ENCODE results near the gene NBPF14. TPM values are rescaled to one million over a fixed set of nuclear protein-coding genes. Genes with fewer than 3 reads are reported as not detected.
"Not testable (repeated sequence)": the region's sequence is repeated elsewhere in the genome, so short reads cannot be mapped to it uniquely, and the experiment has no call there.

NBPF14 gene
- total RNA-seq, 1 donor from 2014 or later: 36.2 TPM

DNA sequence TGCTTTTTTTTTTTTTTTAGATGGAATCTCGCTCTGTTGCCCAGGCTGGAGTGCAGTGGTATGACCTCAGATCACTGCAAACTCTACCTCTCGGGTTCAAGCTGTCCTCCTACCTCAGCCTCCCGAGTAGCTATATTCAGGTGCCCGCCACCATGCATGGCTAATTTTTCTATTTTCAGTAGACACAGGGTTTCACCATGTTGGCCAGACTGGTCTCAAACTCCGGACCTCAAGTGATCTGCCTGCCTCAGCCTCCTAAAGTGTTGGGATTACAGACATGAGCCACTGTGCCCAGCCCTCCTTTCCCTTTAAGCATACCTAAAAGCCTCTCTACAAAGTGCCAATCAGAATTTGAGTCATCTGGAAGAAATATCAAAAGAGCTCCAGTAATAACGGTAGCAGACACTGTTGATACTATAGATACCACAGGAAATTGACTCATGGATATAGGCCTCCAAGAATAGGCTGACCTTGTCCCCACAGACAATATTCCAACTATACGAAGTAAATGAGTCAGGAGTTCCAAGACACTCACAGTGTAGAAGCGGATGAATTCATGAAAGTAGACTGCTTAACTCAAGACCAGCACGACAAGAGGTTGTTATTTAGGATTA lies 83.1 kb downstream of the NBPF14 start:
- not testable (repeated sequence) for H3K27me3 Mint-ChIP-seq (ENCODE audit: low read depth); H3K4me3 Mint-ChIP-seq; H3K27ac Mint-ChIP-seq; H3K9me3 Mint-ChIP-seq; H3K4me1 Mint-ChIP-seq; H3K36me3 Mint-ChIP-seq; DNase-seq (ENCODE audit: low spot score in 2 of 2, unreplicated experiment in 2 of 2)

DNA sequence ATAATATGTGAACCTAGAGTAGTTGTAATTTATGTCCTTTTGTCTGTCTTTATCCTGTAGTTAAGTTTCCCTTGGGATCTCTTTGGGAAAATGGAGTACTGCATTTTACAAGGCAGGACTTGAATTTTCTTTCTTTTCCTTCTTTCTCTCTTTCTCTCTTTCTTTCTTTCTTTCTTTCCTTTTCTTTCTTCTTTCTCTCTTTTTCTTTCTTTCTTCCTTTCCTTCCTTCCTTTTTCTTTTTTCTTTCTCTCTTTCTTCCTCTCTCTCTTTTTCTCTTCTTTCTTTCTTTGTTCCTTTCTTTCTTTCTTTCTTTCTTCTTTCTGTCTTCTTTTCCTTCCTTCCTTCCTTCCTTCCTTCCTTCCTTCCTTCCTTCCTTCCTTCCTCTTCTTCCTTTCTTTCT lies 101.9 kb downstream of the NBPF14 start:
- not testable (repeated sequence) for DNase-seq (ENCODE audit: low spot score in 2 of 2, unreplicated experiment in 2 of 2); H3K4me3 Mint-ChIP-seq; H3K4me1 Mint-ChIP-seq; H3K27me3 Mint-ChIP-seq (ENCODE audit: low read depth); H3K36me3 Mint-ChIP-seq; H3K27ac Mint-ChIP-seq; H3K9me3 Mint-ChIP-seq

DNA sequence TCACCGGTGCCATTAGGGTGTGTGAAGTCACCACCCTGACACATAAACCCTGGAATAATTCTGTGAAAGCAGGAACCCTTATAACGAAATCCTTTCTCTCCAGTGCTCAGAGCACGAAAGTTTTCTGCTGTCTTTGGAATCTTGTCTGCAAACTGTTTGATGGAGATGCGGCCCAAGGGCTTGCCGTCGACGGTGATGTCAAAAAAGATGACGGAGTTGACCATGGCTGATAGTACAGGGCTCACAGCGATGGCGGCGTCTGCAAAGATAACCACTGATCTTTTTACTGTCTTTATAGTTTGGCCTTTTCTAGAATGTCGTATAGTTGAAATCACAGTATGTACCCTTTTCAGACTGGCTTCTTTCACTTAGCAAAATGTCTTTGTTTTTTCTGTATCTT lies 112.8 kb downstream of the NBPF14 start, which contains the start of gene PPIAL4G:
PPIAL4G (minus strand) TSS at position 274 of the 400 bp plus-strand sequence; CDS start at position 224, 50 bp downstream.
- H3K4me1 Mint-ChIP-seq; H3K27ac Mint-ChIP-seq; H3K27me3 Mint-ChIP-seq (ENCODE audit: low read depth); DNase-seq (ENCODE audit: low spot score in 2 of 2, unreplicated experiment in 2 of 2); H3K9me3 Mint-ChIP-seq; H3K36me3 Mint-ChIP-seq; H3K4me3 Mint-ChIP-seq: not testable (repeated sequence)

Other genes with a start within 250 kb of the NBPF14 start
- 0.13 TPM in 1 of 3 replicates, not detected in the others for gene PPIAL4G, start 112.7 kb downstream of the NBPF14 start, total RNA-seq
- gene NUDT4B, start 152.8 kb upstream of the NBPF14 start, total RNA-seq: 0.34 to 0.44 TPM in 2 of 3 replicates, not detected in the other
- gene PDE4DIP, start 248.4 kb upstream of the NBPF14 start, total RNA-seq: 46.4 to 49.0 TPM (median 46.6 TPM) in 3 replicates